Body of pancreas (tissue), 4 donors: ENCODE measurements around the gene PTGFRN. TPM values are rescaled to one million over a fixed set of nuclear protein-coding genes. Genes with fewer than 3 reads are reported as not detected.

Experiments
- ATAC-seq: fragments of 150-250 bp; one replicate; pipeline ENCODE4 v1.9.1; 2016
- DNase-seq, 4 donors: peaks; one replicate each; pipeline ENCODE4 v3.0.0-alpha.2; 2019
- H3K27ac ChIP-seq, 4 donors: fragments of 200-600 bp; sonication (generic); 1 replicate in 3 of 4; 2 replicates in 1 of 4; pipeline versions ENCODE4 v1.5.1 to v1.6.1; 2016 to 2019; ENCODE audit warnings: mild to moderate bottlenecking in 1 of 4, mixed read lengths in 1 of 4, moderate library complexity in 1 of 4
- H3K27me3 ChIP-seq, 2 donors: fragments of 200-600 bp; sonication (generic); one replicate each; pipeline ENCODE4 v1.6.0; 2016; ENCODE audit warnings: mild to moderate bottlenecking in 1 of 2
- H3K36me3 ChIP-seq, 2 donors: fragments of 200-600 bp; sonication (generic); replicated peaks in 1 of 2; 2 replicates each; pipeline ENCODE4 v1.5.1; 2016; ENCODE audit warnings: low read depth in 2 of 2; ENCODE audit not compliant: insufficient read depth in 1 of 2
- H3K4me1 ChIP-seq: fragments of 200-600 bp; sonication (generic); one replicate; pipeline ENCODE4 v1.6.0; 2016
- H3K4me3 ChIP-seq, 2 donors: fragments of 200-600 bp; sonication (generic); 1 replicate in 1 of 2; 2 replicates in 1 of 2; pipeline ENCODE4 v1.5.1; 2016 to 2019
- H3K9me3 ChIP-seq, 3 donors: fragments of 200-600 bp; sonication (generic); 1 replicate in 2 of 3; 2 replicates in 1 of 3; pipeline ENCODE4 v1.5.1; 2016
- POLR2A ChIP-seq, 3 donors: fragments of 450-650 bp; IDR thresholded peaks; one replicate each; pipeline ENCODE4 v1.6.1; 2016; ENCODE audit warnings: antibody characterized with exemption in 3 of 3, mild to moderate bottlenecking in 2 of 3
- WGBS, 2 donors: methylation state at CpG; one replicate each; pipeline ENCODE4 v1.1.5; 2017; 5-methylcytosine and 5-hydroxymethylcytosine counted together
- intact Hi-C: fragments of 100-400 bp; cut with DNase I; formaldehyde crosslinking; loops from one replicate; pipeline ENCODE4 v1.15.1; 2023
- total RNA-seq, 2 donors: library from RNA; depleted of rRNA; stranded (reverse); fragments of >200 nt; gene quantifications; one replicate each; pipeline ENCODE4 v1.1.0, GENCODE V29; 2016
- TF ChIP-seq, protein P1 (sequence below), 7 experiments: fragments of 450-650 bp in 4 of 7; fragments of 200-600 bp in 3 of 7; sonication (generic) in 3 of 7; IDR thresholded peaks; one replicate each; pipeline ENCODE4 v1.5.1; 2016 to 2019; ENCODE audit warnings: antibody characterized with exemption in 7 of 7

PTGFRN gene
- total RNA-seq, 2 donors from 2014 or later, result 35.0 to 76.8 TPM

DNA sequence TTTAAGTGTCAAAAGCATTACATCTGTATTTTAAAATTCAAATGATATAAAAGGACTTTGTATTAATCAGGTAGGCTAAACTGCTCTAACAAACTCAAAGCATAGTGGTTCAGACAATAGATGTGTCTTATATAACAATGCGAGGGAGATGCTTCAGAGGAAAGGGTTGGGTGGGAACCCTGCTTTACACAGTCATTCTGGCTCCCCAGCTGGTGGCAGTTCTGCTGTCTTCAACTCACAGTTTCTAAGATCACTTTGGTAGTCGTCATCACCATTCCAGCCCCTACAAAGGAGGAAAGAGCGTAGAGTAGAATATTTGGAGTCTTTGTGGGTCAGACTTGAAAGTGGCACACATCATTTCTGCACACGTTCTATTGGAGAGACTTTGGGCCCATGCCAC is 4.2 kb downstream of the PTGFRN start:
- Histone ChIP-seq H3K27ac (no peak overlapping the region), H3K36me3 (no peaks in the 10 kb centered on the region), H3K27me3 (no peaks in the 10 kb centered on the region), H3K4me3 (no peak overlapping the region), H3K9me3 (no peaks in the 10 kb centered on the region), H3K4me1 (peaks cover 71% of the 10 kb centered on the region)
- ATAC-seq, result no peak
- 82 to 87% methylated on average over 4 of the region's 4 CpGs for WGBS, 2 donors
- TF ChIP-seq, protein P1, sequence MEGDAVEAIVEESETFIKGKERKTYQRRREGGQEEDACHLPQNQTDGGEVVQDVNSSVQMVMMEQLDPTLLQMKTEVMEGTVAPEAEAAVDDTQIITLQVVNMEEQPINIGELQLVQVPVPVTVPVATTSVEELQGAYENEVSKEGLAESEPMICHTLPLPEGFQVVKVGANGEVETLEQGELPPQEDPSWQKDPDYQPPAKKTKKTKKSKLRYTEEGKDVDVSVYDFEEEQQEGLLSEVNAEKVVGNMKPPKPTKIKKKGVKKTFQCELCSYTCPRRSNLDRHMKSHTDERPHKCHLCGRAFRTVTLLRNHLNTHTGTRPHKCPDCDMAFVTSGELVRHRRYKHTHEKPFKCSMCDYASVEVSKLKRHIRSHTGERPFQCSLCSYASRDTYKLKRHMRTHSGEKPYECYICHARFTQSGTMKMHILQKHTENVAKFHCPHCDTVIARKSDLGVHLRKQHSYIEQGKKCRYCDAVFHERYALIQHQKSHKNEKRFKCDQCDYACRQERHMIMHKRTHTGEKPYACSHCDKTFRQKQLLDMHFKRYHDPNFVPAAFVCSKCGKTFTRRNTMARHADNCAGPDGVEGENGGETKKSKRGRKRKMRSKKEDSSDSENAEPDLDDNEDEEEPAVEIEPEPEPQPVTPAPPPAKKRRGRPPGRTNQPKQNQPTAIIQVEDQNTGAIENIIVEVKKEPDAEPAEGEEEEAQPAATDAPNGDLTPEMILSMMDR (IDR thresholded peaks at IDR 0.05), result no peak
- no peak for TF ChIP-seq POLR2A (IDR thresholded peaks at IDR 0.05)
- intact Hi-C loops, result no loop called here
- no peak for DNase-seq

GRCh38 chr1:116914667-116915066 is 5.0 kb downstream of the PTGFRN start:
- Histone ChIP-seq H3K4me1 (peaks cover 71% of the 10 kb centered on the region), H3K27ac (peak overlapping the region in 3 of 4 donors; percentile 14 to 69 (median 50)), H3K27me3 (no peaks in the 10 kb centered on the region), H3K4me3 (no peak overlapping the region), H3K9me3 (no peaks in the 10 kb centered on the region), H3K36me3 (no peaks in the 10 kb centered on the region)
- ATAC-seq (no peak), DNase-seq (no peak)
- 57 to 71% methylated on average over 7 of the region's 7 CpGs for WGBS, 2 donors
- TF ChIP-seq, protein P1 (IDR thresholded peaks at IDR 0.05), result no peak
- no peak for TF ChIP-seq POLR2A (IDR thresholded peaks at IDR 0.05)
- intact Hi-C loops, result no loop called here

DNA sequence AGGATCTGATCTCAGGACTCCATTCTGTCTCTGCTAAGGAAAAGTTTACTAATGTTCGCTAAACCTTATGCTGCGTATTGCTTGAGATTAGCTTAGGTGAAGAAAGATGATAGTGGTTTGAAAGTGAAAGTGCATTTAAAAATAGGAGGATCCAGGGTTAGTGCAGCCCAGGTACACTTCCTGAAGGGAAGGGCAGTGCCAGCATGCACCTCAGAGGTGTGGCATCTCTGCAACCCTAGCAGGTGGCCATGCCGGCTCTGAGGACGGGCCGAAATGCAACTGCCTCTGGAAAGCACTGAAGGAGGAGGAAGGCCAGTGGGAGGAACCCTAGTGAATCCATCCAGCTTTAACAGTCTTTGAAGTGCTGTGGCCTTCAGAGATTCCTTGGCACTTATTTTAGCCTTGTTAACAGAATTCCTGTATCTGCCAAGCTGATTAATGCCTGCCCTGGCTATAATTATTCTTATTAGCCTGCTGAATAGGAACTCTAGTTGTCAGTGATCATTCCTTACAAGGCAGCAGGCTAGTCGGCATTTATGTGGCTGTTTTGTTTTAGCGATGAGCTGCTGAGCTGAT is 5.5 kb downstream of the PTGFRN start:
- no peaks in the 10 kb centered on the region for H3K27me3 ChIP-seq
- no peak overlapping the region for H3K4me3 ChIP-seq
- H3K9me3 ChIP-seq, result no peaks in the 10 kb centered on the region
- intact Hi-C loops, result no loop called here
- peak overlapping the region; percentile 28 to 69 (median 52) for H3K27ac ChIP-seq
- DNase-seq (peak; percentile 53 to 73 (median 67)), ATAC-seq (peak; percentile 38)
- peaks cover 76% of the 10 kb centered on the region for H3K4me1 ChIP-seq
- TF ChIP-seq, protein P1 (IDR thresholded peaks at IDR 0.05), result no peak
- TF ChIP-seq POLR2A (IDR thresholded peaks at IDR 0.05), result peak in 1 of 3 donors; percentile 12
- no peaks in the 10 kb centered on the region for H3K36me3 ChIP-seq
- WGBS, 2 donors, result 10 to 12% methylated on average over 7 of the region's 7 CpGs

- intact Hi-C loops, result no loop called here
- no peak for DNase-seq
- Histone ChIP-seq H3K27me3 (no peaks in the 10 kb centered on the region), H3K36me3 (no peaks in the 10 kb centered on the region), H3K4me1 (peaks cover 83% of the 10 kb centered on the region), H3K4me3 (no peak overlapping the region), H3K9me3 (no peaks in the 10 kb centered on the region), H3K27ac (peak overlapping the region in 3 of 4 donors; percentile 28 to 69 (median 50))
- ATAC-seq, result no peak
- TF ChIP-seq, protein P1 (IDR thresholded peaks at IDR 0.05), result no peak
- no peak for TF ChIP-seq POLR2A (IDR thresholded peaks at IDR 0.05)
- 65 to 72% methylated on average over 6 of the region's 6 CpGs for WGBS, 2 donors
Observed at GRCh38 chr1:116916002-116916401, 6.3 kb downstream of the PTGFRN start.
